ENCODE data around the gene PRODH2. TPM values are rescaled to one million over a fixed set of nuclear protein-coding genes. Genes with fewer than 3 reads are reported as not detected.

PRODH2 gene
- total and polyA plus RNA-seq, 2 of the 13 experiments (the other 11 are each of a cell fraction or from before 2014, with no cell fraction given), result 86.7 to 118 TPM

DNA sequence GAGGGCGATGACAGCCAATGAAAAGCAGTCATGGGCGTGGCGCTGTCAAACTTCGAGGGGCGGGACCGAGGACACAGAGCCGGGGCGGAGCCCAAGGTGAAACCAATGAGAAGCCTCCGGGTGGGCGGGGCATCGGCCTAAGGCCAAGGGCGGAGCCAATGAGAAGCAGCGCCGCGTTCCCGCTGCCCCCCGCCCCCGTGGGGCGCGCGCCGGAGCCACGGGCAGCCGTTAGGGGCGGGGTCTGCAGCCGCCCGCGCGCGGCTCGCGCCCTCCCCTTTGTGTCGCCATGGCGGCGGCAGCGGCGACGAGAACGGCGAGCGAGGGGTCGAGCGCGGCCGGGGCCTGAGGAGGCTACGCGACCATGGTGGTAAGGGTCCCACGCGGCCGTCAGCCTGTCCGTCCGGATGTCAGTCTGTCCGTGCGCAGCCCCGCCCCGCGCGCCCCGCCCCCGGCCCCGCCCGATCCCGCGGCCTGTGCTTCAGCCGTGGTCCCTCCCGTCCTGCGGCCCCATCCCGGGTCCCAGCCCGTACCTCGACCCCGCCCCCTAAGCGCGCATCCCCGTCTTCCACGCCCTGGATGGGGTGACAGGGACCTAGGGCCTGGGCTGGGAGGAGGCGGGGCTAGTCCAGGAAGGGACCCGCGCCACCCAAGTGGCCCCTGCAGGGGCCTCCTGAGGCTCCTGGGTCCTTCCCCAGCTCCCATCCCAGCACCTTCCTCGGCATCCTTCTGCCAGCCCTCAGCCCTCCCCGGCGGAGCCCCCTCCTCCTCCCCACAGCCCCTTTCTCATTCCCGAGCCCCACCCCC is 37.1 kb downstream of the PRODH2 start, which contains the start of gene ARHGAP33 (continued):
- no peak for TF ChIP-seq ZNF33B (CRISPR knock-in tag; IDR thresholded peaks at IDR 0.05)
- TF ChIP-seq ZNF614 (CRISPR knock-in tag; IDR thresholded peaks at IDR 0.05; ENCODE audit: borderline replicate concordance), result no peak
- peak; percentile 32; the same call in 1 of the 2 replicates for TF ChIP-seq ZFX (CRISPR knock-in tag; IDR thresholded peaks at IDR 0.05; ENCODE audit: low read depth)
- TF ChIP-seq, protein P1, sequence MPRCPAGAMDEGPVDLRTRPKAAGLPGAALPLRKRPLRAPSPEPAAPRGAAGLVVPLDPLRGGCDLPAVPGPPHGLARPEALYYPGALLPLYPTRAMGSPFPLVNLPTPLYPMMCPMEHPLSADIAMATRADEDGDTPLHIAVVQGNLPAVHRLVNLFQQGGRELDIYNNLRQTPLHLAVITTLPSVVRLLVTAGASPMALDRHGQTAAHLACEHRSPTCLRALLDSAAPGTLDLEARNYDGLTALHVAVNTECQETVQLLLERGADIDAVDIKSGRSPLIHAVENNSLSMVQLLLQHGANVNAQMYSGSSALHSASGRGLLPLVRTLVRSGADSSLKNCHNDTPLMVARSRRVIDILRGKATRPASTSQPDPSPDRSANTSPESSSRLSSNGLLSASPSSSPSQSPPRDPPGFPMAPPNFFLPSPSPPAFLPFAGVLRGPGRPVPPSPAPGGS (CRISPR knock-in tag; IDR thresholded peaks at IDR 0.05), result no peak
- TF ChIP-seq DZIP1 (CRISPR knock-in tag; IDR thresholded peaks at IDR 0.05), result no peak
- no peak for TF ChIP-seq THYN1 (CRISPR knock-in tag; IDR thresholded peaks at IDR 0.05; ENCODE audit: borderline replicate concordance, low read depth)
- no peak; the same call in 1 of the 2 replicates for TF ChIP-seq GABPB1 (CRISPR knock-in tag; IDR thresholded peaks at IDR 0.05)
- peak; percentile 45 for TF ChIP-seq XRCC5 (optimal IDR thresholded peaks at IDR 0.05; ENCODE audit: low read length)
- TF ChIP-seq HDAC1 (CRISPR knock-in tag; IDR thresholded peaks at IDR 0.05), result peak; percentile 47; the same call in 1 of the 2 replicates
- peak; percentile 35; the same call in 1 of the 2 replicates for TF ChIP-seq ZFY (CRISPR knock-in tag; IDR thresholded peaks at IDR 0.05)
- TF ChIP-seq NFYB (CRISPR knock-in tag; IDR thresholded peaks at IDR 0.05), result peak; percentile 85
- no peak for TF ChIP-seq SP5 (CRISPR knock-in tag; IDR thresholded peaks at IDR 0.05; ENCODE audit: borderline replicate concordance, low read depth)
- TF ChIP-seq ASH2L (IDR thresholded peaks at IDR 0.05; ENCODE audit: insufficient read length, low read depth, low read length), result peak; percentile 19
- no peak for TF ChIP-seq PCBP2 (optimal IDR thresholded peaks at IDR 0.05; ENCODE audit: low read depth, low read length, poor library complexity, severe bottlenecking)
- TF ChIP-seq ZNF574 (CRISPR knock-in tag; IDR thresholded peaks at IDR 0.05), result peak; percentile 43; the same call in 1 of the 2 replicates
- TF ChIP-seq ZBTB42 (CRISPR knock-in tag; IDR thresholded peaks at IDR 0.05), result no peak
